Hepatocyte (in vitro differentiated cells): Measurements from ENCODE around the gene IL2RA.

Experiments
- EZH2 ChIP-seq: fragments of 200-600 bp; sonication (generic); IDR thresholded peaks from 2 replicates; pipeline ENCODE4 v1.6.1; 2016; ENCODE audit warnings: antibody characterized with exemption, mild to moderate bottlenecking, borderline replicate concordance
- EZH2phosphoT487 ChIP-seq: fragments of 200-600 bp; sonication (generic); IDR thresholded peaks from one replicate; pipeline ENCODE4 v1.6.1; 2018; ENCODE audit warnings: antibody characterized with exemption, mild to moderate bottlenecking, low read depth, moderate library complexity; ENCODE audit not compliant: unreplicated experiment, severe bottlenecking
- TF ChIP-seq, protein P1 (sequence below): fragments of 200-600 bp; sonication (generic); IDR thresholded peaks from 2 replicates; pipeline ENCODE4 v1.5.1; 2016; ENCODE audit warnings: antibody characterized with exemption, mild to moderate bottlenecking; ENCODE audit not compliant: poor library complexity

DNA sequence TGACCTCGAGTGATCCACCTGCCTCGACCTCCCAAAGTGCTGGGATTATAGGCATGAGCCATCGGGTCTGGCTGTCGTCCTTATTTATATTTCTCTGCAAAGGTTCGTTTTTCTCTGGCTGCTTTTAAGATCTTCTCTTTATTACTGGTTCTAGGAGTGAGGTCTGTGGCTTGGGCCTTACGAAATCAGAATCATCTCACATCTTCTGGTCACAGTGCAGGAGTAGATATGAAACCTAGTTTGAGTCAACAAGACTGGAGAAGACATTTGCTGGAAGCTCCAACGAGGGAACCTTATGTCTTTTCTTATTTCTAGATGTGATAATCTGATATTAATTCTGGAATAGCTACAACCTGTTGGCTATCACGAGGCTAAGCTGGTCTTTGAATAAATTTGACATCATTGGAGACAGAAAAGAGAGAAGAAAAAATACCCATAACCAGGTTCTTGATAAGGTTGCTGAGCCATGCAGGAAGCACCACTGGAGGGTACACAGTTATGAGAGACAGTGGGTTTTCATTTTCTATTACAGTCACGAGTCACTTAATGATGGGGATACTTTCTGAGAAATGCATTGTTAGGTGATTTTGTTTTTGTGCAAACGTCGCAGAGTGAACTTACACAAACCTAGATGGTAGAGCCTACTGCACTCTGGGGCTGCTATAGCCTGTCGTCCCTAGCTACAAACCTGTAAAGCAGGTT, 59.2 kb downstream of the IL2RA start:
- TF ChIP-seq, protein P1, sequence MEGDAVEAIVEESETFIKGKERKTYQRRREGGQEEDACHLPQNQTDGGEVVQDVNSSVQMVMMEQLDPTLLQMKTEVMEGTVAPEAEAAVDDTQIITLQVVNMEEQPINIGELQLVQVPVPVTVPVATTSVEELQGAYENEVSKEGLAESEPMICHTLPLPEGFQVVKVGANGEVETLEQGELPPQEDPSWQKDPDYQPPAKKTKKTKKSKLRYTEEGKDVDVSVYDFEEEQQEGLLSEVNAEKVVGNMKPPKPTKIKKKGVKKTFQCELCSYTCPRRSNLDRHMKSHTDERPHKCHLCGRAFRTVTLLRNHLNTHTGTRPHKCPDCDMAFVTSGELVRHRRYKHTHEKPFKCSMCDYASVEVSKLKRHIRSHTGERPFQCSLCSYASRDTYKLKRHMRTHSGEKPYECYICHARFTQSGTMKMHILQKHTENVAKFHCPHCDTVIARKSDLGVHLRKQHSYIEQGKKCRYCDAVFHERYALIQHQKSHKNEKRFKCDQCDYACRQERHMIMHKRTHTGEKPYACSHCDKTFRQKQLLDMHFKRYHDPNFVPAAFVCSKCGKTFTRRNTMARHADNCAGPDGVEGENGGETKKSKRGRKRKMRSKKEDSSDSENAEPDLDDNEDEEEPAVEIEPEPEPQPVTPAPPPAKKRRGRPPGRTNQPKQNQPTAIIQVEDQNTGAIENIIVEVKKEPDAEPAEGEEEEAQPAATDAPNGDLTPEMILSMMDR: no peak
- TF ChIP-seq EZH2phosphoT487 (no peak), EZH2 (no peak)
